Hematopoietic multipotent progenitor cell (in vitro differentiated cells): ENCODE measurements around the gene SLC27A3. TPM values are rescaled to one million over a fixed set of nuclear protein-coding genes. Genes with fewer than 3 reads are reported as not detected.
A peak's percentile ranks its signal among the peaks of the same experiment; 100 is the strongest.

Source experiments
- DNase-seq, 3 donors: peaks; one replicate each; pipeline ENCODE4 v3.0.0-alpha.2; 2011 to 2015; ENCODE audit warnings: low read depth in 2 of 3, low spot score in 2 of 3
- total RNA-seq: library from RNA; depleted of rRNA; stranded (reverse); fragments of >200 nt; gene quantifications from one replicate; pipeline ENCODE4 v1.2.3, GENCODE V29; 2012

SLC27A3 gene, protein sequence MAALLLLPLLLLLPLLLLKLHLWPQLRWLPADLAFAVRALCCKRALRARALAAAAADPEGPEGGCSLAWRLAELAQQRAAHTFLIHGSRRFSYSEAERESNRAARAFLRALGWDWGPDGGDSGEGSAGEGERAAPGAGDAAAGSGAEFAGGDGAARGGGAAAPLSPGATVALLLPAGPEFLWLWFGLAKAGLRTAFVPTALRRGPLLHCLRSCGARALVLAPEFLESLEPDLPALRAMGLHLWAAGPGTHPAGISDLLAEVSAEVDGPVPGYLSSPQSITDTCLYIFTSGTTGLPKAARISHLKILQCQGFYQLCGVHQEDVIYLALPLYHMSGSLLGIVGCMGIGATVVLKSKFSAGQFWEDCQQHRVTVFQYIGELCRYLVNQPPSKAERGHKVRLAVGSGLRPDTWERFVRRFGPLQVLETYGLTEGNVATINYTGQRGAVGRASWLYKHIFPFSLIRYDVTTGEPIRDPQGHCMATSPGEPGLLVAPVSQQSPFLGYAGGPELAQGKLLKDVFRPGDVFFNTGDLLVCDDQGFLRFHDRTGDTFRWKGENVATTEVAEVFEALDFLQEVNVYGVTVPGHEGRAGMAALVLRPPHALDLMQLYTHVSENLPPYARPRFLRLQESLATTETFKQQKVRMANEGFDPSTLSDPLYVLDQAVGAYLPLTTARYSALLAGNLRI
- total RNA-seq = 12.7 TPM

DNA sequence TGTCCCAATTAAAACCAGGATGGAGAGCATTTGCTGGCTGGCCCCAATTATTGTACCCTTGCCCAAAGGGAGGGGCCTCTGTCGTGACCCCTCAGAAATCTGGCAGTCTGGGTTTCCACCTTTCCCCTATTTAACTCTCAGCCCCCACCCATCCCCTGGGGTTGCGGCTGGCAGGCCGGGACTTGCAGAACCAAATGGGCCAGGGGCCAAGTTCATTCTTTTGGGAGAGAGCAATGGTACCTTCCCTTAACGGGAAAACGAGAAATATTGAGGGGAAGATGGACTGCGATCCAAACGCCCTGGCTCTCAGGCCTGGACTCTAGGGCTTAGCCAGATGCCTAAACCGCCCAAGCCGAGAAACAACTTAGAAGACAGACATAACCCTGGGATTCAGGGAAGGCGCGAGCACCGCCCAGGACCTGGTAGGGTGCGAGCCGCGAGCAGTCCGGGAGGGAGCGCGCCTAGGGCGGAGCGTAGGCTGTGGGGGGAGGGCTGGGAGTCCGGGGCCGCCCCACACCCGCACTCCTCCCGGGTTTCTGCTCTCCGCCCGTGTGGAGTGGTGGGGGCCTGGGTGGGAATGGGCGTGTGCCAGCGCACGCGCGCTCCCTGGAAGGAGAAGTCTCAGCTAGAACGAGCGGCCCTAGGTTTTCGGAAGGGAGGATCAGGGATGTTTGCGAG is at the start of gene SLC27A3:
TSS of gene SLC27A3 (plus strand) at position 628 of the 678 bp plus-strand sequence. CDS start 91 bp downstream, outside the sequence.
- no peak for DNase-seq

DNA sequence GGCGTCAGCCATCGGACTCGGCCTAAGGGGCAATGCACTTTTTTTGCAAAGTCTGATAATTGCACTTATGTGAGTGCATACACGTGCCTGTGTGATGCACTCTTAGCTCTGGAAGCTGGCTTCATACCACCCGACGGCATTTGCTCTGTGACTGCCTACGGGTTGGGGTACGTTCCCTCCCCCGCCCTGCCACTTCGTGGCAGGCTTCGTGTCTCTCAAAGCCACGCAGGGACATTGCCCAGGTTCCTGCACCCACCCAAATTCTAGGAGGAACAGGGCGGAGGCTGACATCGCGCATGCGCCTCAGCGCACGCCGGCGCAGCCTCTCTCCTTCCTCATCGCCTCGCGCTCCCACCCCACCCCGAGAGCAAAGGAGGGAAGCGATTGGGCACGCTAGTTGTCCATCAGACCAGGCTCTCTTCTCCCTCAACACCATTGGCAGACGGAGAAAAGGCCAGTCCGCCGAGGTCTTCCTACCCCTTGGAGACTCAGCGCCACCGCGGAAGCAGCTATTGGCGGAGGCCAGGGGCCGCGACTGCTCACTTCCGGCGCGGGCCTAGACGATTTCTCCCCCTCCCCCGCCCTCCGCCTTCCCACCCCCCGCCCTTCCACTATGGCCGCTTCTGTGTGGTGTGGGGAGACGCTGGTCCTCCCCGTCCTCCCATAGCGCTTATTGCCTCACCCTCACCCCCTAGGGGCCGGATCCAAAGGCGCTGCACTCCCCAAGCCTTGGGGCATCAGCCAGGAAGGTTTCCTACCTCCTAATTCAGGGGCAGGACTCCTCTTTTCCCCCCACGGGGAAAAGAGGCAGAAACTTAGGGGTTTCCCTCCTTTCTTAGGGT is 47.5 kb upstream of the SLC27A3 start, which contains the start of gene INTS3:
TSS of gene INTS3 (plus strand) at position 588 of the 842 bp plus-strand sequence. CDS start 585 bp downstream, outside the sequence.
- peak; percentile 92 to 100 (median 100) for DNase-seq

DNA sequence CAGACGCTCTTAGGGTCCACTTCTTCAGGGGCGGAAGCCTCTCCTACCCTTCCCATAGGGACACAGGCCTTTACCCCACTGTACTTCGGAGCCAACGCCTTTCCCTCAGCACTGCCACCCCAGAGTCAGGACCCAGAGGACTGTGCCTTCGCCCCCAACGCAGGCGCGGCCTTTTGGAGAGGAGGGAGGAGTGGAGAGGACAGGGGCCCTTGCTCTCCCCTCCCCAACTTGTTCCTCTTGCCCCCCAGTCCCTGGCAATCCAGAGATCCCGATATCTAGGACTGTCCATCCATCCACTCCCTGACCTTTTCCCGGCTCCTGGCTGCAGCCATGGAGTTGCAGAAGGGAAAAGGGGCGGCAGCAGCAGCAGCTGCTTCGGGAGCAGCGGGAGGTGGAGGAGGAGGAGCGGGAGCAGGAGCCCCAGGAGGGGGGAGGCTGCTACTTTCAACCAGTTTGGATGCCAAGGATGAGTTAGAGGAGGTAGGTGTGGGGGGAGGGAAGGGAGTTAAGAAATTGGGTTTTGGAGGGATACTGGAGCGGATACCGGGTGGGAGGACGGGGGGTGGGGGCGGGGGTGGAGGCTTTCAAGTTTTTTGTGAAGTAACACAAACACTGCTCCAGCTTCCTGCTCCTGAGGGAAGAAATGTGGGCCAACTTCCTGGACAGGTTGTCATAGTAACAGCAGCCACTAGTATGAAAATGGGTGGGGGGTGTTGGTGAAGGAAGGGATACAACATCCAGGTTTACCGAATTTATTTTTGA is 46.7 kb upstream of the SLC27A3 start:
- DNase-seq = peak in 1 of 3 donors; percentile 44

DNA sequence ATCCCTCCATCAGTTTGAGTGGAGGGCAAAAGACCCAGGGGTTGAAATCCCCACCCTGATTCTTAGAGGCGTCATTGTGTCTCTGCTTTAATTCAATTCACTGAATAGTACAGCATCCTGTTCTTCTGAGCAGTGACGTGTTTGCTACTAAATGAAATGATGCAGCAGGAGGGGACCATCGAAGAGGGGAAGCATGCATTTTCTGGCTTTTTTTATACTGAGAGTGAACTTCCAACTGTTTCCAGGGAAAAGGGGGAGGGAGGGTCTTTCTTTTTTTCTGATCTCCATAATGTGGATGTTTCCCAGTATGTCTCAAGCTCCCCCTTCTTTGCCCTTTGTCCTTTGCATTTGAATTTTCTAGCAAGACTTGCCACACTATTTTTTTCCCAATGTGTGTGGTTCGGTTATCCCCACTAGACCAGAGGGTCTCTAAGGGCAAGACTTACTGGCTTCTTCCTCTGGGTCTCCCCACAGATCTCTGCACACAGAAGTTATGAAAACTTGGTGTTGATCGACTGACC is 44.7 kb upstream of the SLC27A3 start:
- no peak for DNase-seq

DNA sequence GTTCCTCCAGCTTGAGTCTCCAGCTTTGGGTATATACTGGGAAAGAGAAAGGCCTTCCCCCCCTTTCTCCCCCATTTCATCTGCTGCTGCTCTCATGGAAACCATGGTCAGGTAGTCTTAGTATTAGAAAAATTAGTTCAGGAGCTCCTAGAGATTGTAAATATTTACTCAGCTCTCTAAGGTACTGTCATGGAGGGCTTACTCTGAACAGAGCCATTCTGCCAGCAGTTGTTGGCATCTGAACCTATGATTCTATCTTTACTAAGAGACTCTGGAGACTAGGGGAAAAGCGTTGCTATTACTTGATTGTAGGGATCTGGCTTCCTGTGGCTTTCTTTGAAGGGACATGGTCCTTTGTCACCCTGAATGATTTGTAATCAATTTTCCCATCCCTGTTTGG is 41.2 kb upstream of the SLC27A3 start:
- no peak for DNase-seq

DNA sequence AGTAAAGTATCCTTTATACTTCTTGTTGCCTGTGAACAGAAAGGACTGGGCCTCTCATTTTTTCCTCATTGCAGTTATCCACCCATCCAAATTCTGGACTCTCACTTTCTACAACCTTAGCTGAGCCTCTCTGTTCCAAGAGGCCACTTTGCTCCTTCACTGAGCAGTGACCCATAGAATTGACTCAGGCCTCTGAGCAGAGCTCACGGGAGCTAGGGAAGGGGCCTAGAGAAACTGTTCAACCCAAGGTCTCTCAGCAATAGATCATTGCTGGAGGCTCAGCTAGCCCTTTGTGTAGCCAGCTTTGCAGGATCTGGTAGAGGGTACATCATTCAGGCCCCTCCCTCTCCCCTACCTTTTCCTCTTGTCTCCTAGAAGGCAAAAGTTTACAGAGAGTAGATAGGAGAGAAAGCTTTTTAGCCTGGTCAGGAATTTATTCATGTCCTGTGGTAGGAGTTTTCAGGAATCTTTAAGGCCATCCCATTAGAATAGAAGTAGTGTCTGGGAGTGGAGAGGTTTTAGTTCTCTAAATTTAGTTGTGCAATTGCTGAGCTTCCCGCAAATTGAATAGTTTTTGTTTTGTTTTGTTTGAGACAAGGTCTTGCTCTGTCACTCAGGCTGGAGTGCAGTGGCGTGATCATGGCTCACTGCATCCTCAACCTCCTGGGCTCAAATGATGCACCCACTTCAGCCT is 40.7 kb upstream of the SLC27A3 start:
- no peak for DNase-seq

DNA sequence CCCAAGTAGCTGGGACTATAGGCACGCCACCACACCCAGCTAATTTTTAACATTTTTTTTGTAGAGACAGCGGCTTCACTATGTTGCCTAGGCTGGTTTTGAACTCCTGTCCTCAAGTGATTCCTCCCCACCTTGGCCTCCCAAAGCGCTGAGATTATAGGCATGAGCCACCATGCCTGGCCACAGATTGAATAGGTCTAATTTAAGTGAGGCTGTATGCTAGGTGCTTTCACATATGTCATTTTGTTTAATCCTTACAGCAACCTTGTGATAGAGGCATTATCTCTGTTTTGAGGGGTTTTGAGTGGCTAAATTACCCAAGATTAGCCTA is 40.2 kb upstream of the SLC27A3 start:
- DNase-seq = no peak

DNA sequence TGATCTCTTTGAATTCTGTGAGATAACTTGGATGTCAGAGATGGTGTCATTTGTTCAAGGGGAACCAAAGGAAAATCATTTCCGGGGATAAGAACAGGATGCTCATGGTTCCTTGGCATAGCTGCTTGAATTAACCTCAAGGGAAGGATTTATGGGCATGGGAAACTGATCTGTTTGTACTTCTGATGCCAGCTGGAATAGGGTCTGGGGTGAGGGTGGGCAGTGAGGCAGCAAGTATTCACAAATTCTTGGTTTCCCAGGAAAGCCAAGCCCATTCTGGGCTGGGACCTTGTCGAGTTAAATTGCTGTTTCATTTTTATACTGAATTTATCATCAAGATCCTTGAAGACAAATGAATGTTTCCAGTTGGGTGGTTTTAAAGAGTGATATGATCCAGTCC is 33.2 kb upstream of the SLC27A3 start:
- DNase-seq = no peak

DNA sequence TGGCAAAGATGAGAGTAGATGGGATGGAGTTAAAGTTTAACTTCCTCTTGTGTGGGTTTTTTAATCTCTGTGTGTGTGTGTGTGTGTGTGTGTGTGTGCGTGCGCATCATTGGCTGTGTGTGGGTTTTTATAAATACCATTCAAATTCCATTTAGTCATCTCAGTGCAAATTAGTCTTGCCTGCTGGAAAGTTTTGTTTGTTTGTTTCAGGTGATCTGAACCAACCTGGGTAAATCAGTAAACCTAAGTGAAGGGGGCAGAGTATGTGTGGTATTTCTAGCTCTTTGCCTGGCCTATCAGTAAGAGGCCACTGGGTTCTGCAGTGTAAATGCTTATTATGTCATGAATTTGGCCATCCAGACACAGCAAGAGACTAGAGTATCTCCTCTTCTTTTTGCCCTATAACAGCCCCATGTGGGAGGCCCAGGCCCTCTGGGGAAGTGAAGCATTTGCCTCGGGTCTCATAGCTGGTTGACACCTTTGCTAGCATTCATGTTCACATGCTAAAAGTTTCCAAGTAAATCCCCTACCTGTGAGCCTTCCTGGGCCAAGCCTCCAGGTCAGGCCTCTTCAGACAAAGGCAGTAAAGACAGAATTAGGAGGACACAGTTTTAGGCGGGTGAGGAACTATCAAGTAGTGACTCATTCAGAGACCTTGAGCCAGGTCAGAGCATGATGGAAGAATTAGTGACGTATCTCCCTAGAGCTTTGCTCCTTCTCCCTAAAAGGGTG is 32.6 kb upstream of the SLC27A3 start:
- peak in 2 of 3 donors; percentile 19 to 66 for DNase-seq

DNA sequence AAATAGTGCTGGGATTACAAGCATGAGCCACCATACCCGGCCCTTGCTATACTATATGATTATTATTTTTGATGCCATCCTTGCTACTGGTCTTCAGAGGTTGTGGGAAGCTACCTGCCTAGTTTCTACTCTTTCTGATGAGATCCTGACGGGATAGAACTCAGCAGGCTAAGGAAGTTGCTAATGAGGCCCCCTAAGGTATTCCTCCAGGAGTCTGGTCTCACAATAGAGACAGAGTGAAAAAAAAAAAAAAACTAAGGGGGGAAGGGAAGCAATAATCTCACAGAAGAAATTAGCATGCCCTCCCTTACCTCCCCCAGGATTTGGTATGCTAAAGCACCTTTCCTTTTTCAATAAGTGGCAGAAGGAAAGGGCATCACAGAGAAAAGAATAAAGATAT is 29.8 kb upstream of the SLC27A3 start:
- DNase-seq = no peak

DNA sequence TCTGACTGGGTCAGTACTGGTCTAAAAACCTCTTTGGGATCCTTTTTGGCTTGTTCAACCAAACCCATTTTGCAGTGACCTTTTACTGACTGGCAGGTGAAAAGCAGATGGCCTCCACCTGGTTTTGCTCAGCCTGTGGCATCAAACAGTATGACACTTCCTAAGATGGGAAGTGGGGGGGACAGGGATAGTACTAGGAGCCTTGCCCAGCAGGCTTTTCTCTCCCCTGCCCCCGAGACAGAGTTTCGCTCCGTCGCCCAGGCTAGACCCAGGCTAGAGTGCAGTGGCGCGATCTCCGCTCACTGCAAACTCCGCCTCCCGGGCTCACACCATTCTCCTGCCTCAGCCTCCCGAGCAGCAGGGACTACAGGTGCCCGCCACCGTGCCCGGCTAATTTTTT is 29.0 kb upstream of the SLC27A3 start:
- DNase-seq = no peak

DNA sequence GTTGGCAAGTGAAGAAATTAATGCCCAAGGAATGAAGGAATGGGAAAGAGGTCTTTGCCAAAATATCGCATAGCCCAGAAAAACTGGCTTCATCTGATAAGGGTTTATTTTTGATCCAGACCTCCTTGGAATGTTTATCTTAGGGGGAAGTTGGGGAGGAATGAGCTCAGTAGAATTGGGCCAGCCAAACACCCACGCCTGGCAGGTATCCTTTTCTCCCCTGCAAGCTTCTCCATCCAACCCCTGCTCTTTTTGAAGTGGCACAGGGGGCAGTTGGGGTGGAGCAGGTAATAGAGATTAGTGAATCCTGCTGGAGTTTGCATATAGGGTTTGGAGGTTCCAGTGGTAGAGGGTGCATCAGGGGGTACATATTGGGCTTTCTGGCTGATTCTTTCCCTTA is 26.3 kb upstream of the SLC27A3 start:
- no peak for DNase-seq

DNA sequence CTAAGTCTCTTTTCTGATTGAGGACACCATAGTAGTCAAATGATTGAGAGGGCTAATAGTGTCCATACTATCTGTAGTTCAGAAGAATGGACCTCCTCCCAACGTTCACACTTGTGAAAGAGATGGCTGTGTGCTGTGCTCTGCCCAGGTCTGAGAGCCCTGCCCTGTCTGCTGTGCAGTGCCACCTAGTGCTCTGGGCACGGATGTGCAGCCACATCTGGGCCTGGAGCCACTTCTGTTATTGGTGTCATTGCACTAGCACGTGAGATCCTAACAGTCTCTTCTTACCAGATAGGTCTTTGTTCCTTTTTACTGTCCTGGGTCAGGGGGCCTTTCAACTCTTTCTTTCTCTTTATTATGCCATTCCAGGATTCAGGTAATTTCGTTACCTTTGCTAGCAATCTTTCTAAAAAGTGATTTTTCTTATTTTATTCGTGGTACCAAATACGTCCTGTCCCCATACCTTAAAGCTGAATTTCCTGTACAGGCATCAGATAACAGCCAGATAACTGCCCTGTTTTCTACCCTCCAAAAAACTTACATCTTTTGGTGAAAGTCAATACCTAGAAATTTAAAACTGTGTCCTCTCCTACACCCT is 25.7 kb upstream of the SLC27A3 start:
- DNase-seq = peak; percentile 41 to 90 (median 76)

DNA sequence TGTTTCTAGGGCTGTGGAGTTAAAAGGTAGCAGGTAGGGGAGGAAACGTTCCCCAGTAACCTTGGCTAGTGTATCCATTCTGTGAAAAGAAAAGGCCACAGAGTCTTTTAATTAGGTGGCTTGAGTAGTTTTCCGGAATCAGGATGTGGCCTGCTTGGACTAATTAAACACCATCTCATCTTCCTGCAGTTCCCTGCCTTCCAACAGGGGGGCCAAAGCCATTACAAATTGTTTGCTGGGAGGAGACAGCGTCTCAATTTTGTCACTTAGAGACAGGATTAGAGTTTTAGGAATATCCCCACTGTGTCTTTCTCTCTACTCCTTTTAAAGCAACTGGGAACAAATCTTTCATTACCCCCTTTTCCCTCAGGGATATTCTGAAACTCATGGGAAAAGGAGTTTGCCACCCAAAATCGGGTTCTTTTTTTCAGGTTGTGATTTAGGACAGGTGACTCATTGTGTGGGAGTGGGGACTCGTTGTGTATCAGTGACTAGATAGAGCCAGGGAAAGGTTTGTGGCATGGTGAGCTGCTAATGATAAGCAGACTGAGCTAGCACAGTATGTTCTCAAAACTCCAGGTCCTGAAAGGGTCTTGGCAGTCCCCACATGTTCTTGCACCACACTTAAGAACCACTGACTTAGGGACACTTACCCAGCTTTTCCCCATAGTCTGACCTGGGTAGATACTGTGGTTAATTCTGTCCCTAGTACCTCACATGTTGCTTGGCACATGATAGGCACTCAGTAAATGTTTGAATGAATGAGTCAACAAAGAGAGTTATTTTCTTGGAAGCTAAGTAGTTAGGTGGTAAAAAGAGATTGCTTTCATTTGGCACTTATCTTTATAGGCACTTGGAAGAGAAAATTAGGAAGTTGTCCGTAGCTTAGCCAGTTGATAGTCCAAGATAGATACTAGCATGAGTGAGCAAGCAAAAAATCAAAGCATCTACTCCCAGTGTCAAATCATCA is 24.9 kb upstream of the SLC27A3 start:
- DNase-seq = no peak

DNA sequence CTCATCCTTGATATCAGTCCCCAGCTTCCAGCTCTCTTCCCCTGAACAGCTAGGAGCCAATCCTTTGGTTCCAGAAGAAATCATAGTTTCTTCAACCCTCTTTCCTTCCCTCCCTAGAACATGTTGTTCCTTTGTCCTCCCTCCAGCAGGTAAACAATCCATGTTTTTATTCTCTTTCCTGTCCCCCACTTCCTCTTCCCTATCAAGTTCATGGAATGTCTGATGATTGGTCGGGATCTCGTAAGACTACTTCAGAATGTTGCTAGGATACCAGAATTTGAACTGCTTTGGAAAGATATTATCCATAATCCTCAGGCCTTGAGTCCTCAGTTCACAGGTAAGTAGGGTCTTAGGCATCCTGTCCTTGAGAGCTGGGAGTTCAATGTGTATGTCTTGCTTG is 23.1 kb upstream of the SLC27A3 start:
- no peak for DNase-seq

DNA sequence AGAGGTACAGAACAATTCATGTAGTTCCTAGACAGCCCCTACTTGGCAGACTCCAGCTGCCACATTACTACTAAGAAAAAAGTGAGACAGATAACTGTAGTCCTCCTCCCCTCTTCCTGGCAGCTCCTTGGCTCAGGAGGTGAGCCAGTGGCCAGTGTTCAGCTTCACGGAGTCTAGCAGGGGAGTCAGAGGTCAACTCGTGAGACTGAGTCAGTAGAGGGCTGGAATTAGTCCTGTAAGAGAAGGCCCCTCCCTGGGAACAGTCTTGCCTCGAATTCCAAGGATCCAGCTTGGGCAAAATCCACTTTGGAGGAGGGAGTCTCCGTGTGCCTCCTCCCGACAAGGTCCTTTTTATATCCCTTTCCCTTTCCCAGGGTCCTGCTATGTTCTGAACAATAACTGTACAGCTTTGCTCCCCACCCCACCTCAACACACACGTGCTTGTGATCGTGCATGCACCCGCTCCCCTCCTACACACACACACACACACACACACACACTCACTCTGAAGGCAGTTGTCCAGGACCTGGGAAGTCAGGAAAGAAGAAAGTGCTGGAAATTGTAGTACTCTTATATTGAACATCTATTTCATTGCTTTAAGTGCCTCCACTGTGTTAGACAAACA is 22.5 kb upstream of the SLC27A3 start:
- DNase-seq = no peak
